NOMO-1 treated with DMSO at 0.1 percent for 48 hours (cell line): ENCODE results near the gene SMAD6.
"Not testable (repeated sequence)": the region's sequence is repeated elsewhere in the genome, so short reads cannot be mapped to it uniquely, and the experiment has no call there.

Experiments used
- DNase-seq: peaks from one replicate; lab custom pipeline; 2025; ENCODE audit not compliant: unreplicated experiment; lab: John Stamatoyannopoulos, UW

Gene SMAD6

DNA sequence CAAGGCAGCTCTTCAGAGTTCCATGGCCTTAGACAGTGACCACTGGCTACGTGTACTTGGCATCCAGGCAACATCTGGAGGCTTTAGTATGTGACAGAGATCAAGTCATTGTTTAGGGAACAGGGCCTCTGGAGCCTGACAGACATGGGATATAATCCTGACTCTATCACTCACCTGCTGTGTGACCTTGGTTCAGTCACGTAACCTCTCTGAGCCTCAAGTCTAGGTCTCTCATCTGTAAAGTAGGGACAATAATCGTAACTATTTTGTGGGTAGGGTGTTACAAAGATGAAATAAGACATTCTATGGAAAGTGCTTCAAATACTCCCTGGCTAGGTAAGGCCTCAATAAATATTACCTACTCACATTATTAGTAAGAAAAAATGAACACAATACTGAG is 114.2 kb downstream of the SMAD6 start:
- DNase-seq, result no peak

DNA sequence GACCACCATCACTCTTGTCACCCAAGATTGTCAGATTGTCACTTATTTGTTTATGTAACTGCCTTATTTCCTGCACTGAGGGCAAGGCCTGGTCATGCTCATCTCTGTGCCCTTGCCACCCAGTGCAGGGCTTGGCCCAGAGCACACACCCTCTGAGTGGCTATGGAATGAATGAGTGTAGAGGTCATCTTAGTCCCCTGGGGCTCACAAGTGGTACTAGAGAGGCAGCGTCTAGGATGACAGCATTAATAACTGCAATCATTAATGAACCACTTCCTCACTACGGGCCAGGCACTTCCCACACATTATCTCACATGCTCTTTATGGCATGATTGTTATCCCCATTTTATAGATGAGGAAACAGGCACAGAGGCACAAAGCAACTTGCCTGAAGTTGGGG is 117.0 kb downstream of the SMAD6 start:
- DNase-seq, result no peak

DNA sequence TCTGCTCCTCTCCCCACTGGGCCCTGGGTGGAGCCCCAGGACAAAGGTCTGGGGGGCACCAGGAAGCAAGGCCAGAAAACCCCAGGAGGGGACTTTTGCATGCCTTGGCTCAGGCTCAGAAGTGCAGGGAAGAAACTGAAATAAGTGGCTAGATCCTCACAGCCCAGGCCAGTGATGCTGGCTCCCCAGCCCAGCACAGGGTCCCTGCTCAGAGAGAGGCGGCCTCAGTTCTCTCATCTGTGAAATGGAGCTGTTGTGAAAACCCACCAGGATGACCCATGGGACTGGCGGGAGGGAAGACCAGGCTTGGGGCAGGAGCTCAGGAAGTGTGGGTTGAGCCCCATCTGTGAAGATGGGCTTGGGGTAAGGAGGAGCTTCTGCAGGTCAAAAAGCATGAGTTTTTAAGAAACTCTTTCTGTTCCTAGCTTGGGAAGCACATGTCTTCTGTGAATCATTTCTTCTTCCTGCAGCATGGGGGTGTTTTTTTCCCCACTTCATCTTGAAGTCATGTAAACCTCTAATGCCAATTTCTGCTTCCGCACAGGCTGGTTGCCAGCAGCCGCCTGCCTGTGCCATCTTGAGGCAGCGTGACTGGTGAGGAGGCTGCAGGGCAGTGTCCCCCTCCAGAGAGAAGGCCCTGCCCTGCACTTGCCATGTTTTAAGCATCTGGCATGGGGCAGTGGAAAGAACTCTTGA is 118.6 kb downstream of the SMAD6 start:
- DNase-seq, result no peak

DNA sequence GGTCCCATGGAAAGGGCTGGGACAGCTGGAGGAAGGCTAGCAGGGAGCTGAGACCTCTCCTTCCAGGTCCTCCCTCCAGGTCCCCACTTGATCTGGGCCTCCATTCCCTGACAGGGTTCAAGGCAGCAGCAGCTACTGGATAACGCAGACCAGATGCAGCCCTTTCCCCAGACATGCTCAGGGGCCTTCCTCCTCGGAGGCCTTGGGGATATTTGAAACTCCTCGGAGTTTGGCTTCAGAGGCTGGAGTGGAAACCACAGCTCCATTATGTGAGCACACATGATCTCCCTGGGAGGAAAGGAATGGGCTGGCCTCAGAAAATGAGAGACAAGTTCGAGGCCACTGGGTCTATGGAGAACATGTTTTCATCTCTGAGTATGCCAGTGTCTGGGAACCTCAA is 119.3 kb downstream of the SMAD6 start:
- no peak for DNase-seq

DNA sequence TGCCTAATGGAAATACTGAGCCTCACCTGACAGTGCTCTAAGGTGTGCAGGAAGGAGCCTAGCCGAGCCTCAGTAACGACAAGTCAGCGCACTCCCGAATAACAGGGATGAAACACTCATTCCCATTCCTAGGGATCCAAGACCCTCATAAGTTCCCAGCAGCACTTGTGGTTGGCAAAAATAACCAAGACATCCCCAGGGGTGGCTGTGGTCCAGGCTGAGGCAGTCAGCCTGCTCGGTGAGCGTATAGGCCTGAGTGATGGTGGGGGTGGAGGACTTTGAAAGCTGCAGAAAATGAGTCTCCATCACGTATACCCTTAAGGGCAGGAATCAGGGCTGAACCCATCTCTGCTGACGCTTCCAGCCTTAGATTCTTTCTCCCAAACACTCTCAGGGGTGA is 120.1 kb downstream of the SMAD6 start:
- no peak for DNase-seq

DNA sequence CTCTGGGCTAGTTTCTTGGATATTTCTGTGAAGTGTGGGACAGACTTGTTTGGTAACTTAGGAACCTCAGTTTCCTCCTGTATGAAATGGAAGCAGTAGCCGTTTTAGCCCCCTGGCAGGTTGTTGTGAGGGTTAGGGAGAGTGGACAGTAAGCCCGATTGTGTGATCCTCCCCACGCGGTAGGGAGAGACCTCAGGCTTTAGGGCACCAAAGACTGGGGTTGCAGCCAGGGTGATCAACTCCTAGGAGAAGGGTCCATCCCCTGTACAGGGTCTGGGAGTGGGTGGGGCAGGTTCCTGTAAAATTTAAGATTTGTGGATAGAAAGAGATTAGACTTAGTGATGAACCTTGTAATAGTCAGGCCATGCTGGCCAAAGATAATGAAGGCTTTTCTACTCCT is 120.5 kb downstream of the SMAD6 start:
- DNase-seq, result no peak

DNA sequence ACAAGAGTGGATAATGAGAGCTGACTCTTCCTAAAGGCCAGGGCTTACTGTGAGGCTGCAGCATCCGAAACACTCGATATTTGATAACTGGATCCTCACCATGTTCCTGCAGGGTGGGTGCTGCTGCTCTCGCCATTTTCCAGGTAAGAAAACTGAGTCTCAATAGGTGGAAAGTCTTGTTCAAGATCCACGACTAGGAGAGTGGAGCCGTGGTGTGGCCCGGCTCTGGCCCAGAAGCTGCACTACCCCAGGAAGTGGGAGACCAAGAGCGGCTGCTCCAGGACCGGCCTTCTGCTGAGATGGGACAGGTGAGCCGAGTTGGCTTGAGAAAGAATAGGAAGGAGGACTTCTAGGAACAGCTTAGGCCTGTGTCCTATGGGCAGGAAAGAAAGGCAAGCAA is 121.6 kb downstream of the SMAD6 start:
- DNase-seq, result no peak

DNA sequence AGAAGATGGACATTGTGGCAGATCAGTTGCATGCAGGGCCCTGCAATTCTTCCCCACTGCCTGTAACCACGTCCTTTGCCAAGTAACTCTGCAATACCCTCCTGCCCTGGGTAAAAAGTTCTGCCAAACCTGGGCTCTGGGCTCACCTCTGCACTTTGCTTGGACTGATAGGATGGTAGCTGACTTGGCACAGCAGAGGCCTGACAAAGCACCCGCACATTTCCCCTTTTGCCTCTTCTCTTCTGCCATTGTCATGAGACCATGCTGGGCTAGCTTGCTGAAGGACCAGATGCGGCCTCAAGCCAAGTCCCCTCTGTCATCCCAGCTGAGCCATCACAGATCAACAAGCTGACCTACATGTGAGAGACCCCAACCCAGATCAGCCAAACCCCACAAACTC is 122.4 kb downstream of the SMAD6 start:
- DNase-seq, result no peak

DNA sequence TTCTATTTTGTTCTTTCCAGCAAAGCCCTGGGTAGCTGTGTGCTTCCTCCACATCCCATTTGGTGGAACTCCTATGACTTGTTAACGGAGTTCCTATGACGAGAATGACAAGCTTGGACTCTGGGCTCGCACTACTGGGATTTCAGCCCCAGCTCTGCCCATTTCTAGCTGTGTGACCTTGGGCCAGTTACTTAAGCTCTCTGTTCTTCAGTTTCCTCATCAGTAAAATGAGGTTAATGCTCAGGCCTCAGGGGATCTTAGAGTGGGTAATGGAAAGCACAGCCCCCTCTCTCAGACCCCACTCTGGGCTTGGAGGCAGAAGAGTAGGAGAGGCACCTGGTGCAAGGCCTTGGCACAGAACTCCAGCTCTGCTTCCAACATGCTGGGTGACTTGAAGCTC is 123.1 kb downstream of the SMAD6 start:
- DNase-seq, result no peak

DNA sequence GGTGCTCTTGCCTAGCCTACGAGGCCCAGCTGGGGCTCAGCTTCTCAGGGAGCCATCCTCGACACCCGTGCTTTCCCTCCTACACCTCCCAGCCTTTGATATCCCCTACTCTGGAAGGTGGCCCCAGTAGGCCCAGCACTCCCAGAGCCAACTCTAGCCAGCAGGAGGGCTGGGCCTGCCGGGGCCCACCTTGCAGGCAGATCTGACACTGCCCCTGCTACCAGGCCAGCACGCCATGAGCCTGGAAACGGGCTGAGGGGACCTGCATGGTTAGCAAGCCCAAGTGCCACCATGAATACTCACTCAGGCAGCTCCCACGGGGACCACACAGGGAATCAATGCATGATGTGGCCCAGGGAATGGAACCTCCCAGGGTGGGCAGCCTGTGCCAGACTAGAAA is 123.7 kb downstream of the SMAD6 start:
- no peak for DNase-seq

DNA sequence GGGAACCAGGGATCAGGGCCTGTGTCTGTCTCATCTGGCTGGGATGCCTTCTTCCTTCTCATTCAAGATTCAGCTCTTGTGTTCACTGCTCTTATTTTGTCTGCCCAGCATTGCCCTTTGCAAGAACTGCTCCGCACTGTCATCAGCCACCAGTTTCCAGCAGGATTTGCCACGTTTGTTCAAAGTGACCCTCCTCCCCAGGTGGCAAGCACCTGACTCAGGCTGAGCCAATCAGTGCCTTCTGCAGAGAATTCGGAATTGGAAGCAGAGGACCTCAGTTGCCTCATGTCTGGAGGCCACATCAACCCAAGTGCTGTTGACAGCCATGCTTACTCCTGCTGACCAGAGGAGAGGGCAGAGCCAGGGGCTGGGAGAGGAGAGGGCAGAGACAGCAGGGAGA is 124.5 kb downstream of the SMAD6 start:
- no peak for DNase-seq

DNA sequence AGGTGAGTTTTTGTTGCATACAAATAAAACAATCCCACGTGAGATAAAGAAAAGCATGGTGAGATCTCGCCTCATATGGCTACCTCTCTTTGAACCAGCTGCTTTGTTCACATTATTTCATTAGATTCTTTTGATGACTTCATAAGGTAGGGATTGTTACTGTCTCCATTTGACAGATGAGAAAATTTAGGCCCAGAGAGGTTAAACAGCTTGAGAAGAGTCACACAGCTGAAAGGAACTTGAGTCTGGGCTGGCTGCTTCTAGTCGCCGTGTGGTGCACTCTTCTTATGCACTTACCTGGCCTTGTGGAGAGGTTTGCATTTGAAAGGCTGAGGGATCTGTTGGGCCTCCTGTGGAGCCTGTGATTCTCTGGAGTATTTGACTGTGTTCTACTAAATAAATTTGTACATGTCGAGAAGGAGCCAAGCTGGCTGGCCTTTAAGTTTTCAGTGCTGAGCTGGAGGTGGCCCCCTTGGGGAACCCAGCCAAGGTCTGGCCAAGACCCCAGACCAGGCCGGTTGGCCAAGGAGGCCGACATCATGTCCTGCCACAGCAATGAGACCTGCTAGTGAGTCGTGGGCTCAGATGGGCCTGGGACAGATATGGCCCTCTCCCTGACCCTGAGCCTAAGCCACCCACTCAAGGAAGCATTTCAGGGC is 125.1 kb downstream of the SMAD6 start:
- DNase-seq, result no peak

DNA sequence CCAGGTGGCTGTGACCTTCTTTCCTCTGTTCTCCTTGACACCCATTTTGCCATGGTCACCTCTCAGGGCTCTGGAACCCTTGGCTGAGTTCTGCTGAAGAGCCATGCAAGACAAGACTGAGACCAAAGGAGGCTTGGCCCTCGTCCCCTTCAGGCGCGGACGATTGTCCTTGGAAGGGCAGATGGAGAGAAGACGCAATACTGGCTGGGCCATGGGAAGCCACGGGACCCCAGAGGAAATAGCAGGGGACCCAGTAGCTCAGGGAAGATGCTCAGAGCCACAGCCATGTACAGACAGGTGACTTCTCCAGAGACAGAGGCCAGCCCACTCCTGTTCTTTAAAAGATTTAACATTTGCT is 125.6 kb downstream of the SMAD6 start:
- DNase-seq, result no peak

DNA sequence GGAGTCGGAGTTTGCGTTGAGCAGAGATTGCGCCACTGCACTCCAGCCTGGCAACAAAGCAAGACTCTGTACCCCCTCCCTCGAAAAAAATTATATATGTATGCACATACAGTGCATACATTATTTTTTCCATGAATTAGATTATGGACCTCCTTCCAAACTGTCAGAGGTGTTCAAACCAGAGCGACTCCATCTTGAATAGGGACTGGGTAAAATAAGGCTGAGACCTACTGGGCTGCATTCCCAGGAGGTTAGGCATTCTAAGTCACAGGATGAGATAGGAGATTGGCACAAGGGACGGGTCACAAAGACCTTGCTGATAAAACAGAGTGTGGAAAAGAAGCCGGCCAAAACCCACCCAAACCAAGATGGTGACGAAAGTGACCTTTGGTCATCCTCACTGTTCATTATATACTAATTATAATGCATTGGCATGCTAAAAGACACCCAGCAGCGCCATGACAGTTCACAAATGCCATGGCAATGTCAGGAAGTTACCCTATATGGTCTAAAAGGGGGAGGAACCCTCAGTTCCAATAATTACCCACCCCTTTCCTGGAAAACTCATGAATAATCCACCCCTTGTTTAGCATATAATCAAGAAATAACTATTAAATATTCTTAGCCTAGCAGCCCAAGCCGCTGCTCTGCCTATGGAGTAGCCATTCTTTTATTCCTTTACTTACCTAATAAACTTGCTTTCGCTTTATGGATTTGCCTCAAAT is 126.9 kb downstream of the SMAD6 start:
- not testable (repeated sequence) for DNase-seq

DNA sequence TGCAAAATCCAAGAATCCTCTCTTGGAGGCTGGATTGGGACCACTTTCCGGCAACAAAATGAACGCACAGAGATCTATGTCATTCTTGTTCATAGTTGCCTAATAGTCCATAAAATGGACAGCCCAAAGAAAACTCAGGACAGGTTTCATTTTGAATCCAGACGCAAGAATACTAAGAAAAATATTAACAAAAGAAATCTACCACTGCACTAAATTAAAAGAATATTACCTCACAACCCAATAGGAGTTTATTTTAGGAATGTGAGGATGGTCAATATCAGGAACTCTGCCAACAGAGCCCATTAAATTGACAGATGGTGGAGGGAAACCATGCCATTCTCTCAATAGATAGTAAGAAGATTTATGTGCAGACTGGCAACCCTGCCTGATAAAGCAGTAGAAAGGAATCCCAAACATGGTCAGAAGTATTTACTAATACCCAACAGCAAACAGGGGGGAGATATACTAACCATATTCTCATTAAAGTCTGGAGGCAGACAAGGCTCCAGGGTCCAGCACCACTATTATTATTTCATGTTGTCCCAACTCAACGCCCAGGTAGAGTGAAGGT is 127.6 kb downstream of the SMAD6 start:
- no peak for DNase-seq

DNA sequence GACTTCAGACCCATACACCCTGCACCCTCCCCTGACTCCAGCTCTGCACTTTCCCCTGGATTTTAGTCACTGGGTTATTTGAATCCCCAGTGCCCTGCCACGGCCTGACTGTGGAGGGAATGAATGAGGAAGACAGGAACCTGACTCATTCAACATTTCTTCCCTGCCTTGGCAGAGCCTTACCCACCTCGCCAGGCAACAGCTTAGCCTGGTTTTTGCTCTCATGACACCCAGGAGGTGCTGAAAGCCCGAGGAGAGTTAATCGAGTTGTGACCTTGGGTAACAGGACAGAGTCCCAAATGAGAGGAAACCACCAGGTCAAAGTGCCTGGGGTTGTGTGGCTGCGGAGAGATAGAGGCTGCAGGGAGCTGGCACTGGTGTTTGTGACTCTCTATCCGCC is 128.3 kb downstream of the SMAD6 start:
- DNase-seq, result no peak

DNA sequence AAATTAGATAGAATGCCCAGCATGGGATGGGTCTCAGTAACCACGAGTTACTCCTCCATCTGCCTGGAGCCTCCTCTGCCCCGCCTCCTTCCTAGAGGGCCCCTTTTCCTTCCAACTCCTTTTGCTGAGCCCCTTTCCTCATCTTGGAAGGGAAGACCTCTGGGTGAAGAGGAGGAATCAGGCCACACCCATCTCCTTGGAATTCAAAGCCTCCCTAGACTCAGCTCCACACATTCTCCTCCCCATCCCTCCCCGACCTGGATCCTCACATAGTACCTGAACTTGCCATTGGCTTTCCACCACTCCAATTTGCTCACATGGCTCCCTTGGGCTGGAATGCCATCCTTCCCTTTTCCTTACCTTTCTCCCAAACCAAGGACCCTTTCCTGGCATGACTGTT is 128.8 kb downstream of the SMAD6 start:
- DNase-seq, result no peak

DNA sequence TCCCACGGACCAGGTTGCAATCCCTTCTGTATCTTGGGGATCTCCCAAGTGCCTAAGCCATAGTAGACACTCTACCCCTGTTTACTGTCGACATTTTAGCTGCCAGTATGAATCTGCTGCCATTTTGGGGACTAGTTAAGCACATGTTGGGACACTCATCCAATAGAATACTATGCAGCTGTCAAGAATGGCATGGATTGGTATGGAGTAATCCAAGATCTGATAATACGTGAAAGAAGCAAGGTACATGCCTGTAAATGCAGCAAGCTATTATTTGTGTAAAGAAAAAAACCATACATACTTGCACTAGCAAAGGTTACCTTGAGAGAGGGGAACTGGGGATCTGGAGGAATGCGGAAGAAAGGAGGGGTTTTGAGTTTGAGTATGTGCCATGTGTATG is 129.3 kb downstream of the SMAD6 start:
- DNase-seq, result no peak

DNA sequence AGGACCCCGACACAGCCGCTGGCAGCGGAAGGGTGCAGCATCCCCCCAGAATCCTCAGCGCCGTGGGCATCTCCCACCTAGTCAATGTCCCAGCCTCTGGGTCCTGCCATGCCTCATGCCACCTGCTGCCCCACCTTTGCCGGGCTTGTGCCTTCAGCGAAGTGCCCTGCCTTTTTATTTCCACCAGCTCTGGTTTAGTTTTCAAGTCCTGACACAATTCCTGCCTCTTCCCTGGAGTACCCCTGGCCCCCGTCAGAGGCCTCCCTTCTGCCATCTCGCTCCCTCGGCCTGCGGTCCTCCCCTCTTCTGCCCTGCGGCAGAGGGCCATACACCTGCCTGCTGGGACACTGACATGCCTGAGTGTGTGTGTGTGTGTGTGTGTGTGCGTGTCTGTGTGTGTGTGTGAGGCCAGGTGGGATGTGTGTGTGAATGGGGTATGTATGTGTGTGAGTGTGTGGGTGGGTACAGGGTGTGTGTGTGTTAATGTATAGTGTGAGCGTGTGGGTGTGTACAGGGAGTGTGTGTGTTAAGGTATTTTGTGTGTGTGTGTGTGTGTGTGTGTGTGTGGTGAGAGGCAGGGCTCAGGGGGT is 129.9 kb downstream of the SMAD6 start:
- no peak for DNase-seq
